HepG2 (cell line): Measurements from ENCODE around the gene SRSF6. TPM values are rescaled to one million over a fixed set of nuclear protein-coding genes. Genes with fewer than 3 reads are reported as not detected.

Experiments
- CAMTA2 ChIP-seq: sonication (generic); formaldehyde crosslinking; IDR thresholded peaks from 2 replicates; pipeline ENCODE4 v1.4.0; 2020; ENCODE audit warnings: mild to moderate bottlenecking, missing genetic modification reagents, borderline replicate concordance
- CEBPB ChIP-seq: IDR thresholded peaks from 2 replicates; pipeline ENCODE4 v1.6.1; 2011; ENCODE audit warnings: low read depth, low read length, improper control_type of control experiment, borderline replicate concordance
- EZH2 ChIP-seq: conservative IDR thresholded peaks from 2 replicates; pipeline ENCODE4 v1.6.1; 2012; ENCODE audit warnings: mild to moderate bottlenecking, low read depth, low read length, moderate library complexity
- FOXA3 ChIP-seq: IDR thresholded peaks from 2 replicates; pipeline ENCODE4 v1.6.1; 2016; ENCODE audit warnings: missing genetic modification reagents, missing compliant biosample characterization
- MAFG ChIP-seq: sonication (generic); formaldehyde crosslinking; IDR thresholded peaks from 2 replicates; pipeline ENCODE4 v1.5.1; 2020; ENCODE audit warnings: mild to moderate bottlenecking, missing genetic modification reagents
- NBN ChIP-seq: fragments of 450-650 bp; conservative IDR thresholded peaks from 2 replicates; pipeline ENCODE4 v1.6.1; 2017
- NONO ChIP-seq, 2 experiments: fragments of 450-650 bp in 1 of 2; sonication (generic) in 1 of 2; formaldehyde crosslinking in 1 of 2; IDR thresholded peaks in 1 of 2; conservative IDR thresholded peaks in 1 of 2; 2 replicates each; pipeline versions ENCODE4 v1.6.1 to v1.8.0; 2017 to 2022; ENCODE audit warnings: mild to moderate bottlenecking in 1 of 2, missing genetic modification reagents in 1 of 2, moderate library complexity in 1 of 2
- PAX8 ChIP-seq: sonication (generic); formaldehyde crosslinking; IDR thresholded peaks from 2 replicates; pipeline ENCODE4 v1.8.0; 2022; ENCODE audit warnings: mild to moderate bottlenecking, missing genetic modification reagents, borderline replicate concordance
- PRPF4 ChIP-seq: fragments of 200-400 bp; formaldehyde crosslinking; IDR thresholded peaks from 2 replicates; pipeline ENCODE4 v1.6.1; 2016; ENCODE audit warnings: low read length, low read depth; ENCODE audit not compliant: poor library complexity, severe bottlenecking
- RAD51 ChIP-seq: fragments of 450-650 bp; IDR thresholded peaks from 2 replicates; pipeline ENCODE4 v1.6.1; 2016; ENCODE audit warnings: borderline replicate concordance
- SALL2 ChIP-seq: sonication (generic); formaldehyde crosslinking; IDR thresholded peaks from 2 replicates; pipeline ENCODE4 v1.8.1; 2023; ENCODE audit warnings: mild to moderate bottlenecking, missing genetic modification reagents, inconsistent platforms
- SOX5 ChIP-seq: IDR thresholded peaks from 2 replicates; pipeline ENCODE4 v1.6.1; 2016; ENCODE audit warnings: borderline replicate concordance
- SPEN ChIP-seq: sonication (generic); formaldehyde crosslinking; IDR thresholded peaks from 2 replicates; pipeline ENCODE4 v1.5.1; 2020; ENCODE audit warnings: low read depth, mild to moderate bottlenecking, missing genetic modification reagents
- TARDBP ChIP-seq: sonication (generic); formaldehyde crosslinking; IDR thresholded peaks from 2 replicates; pipeline ENCODE4 v1.8.0; 2022; ENCODE audit warnings: mild to moderate bottlenecking, missing genetic modification reagents
- TOE1 ChIP-seq: sonication (generic); formaldehyde crosslinking; IDR thresholded peaks from 2 replicates; pipeline ENCODE4 v1.4.0; 2020; ENCODE audit warnings: mild to moderate bottlenecking, missing genetic modification reagents
- ZNF230 ChIP-seq: sonication (generic); formaldehyde crosslinking; IDR thresholded peaks from 2 replicates; pipeline ENCODE4 v1.4.0; 2020; ENCODE audit warnings: mild to moderate bottlenecking, missing genetic modification reagents
- ZNF484 ChIP-seq: sonication (generic); formaldehyde crosslinking; IDR thresholded peaks from 2 replicates; pipeline ENCODE4 v1.5.1; 2020; ENCODE audit warnings: mild to moderate bottlenecking, low read depth, missing genetic modification reagents, borderline replicate concordance
- ZNF543 ChIP-seq: sonication (generic); formaldehyde crosslinking; IDR thresholded peaks from 2 replicates; pipeline ENCODE4 v1.4.0; 2020; ENCODE audit warnings: mild to moderate bottlenecking, missing genetic modification reagents
- ZNF563 ChIP-seq: sonication (generic); formaldehyde crosslinking; IDR thresholded peaks from 2 replicates; pipeline ENCODE4 v1.8.0; 2022; ENCODE audit warnings: mild to moderate bottlenecking, moderate library complexity, missing genetic modification reagents
- polyA plus RNA-seq, 8 experiments: library from polyadenylated mRNA; depleted of rRNA in 3 of 8; stranded (reverse) in 7 of 8; unstranded in 1 of 8; fragments of >200 nt; fragmentation: Illumina TruSeq in 4 of 8; extraction: Trizol in 4 of 8; gene quantifications; 2 replicates each; pipeline versions ENCODE4 v1.2.1 to v1.2.3, GENCODE V29; 2011 to 2016; ENCODE audit warnings: low read depth in 4 of 8, missing spikeins in 1 of 8, mixed read lengths in 1 of 8; ENCODE audit not compliant: insufficient read depth in 1 of 8
- total RNA-seq, 5 experiments: library from RNA; depleted of rRNA; stranded (reverse); fragments of >200 nt; fragmentation: Illumina TruSeq; extraction: Trizol; gene quantifications; 2 replicates each; pipeline ENCODE4 v1.2.3, GENCODE V29; 2016; ENCODE audit warnings: low read depth in 1 of 5
- TF ChIP-seq, protein P1 (sequence below): sonication (generic); formaldehyde crosslinking; IDR thresholded peaks from 2 replicates; pipeline ENCODE4 v1.4.0; 2020; ENCODE audit warnings: mild to moderate bottlenecking, missing genetic modification reagents, borderline replicate concordance
- TF ChIP-seq, protein P2 (sequence below): sonication (generic); formaldehyde crosslinking; IDR thresholded peaks from 2 replicates; pipeline ENCODE4 v1.8.1; 2023; ENCODE audit warnings: mild to moderate bottlenecking, inconsistent platforms, moderate library complexity, missing genetic modification reagents, borderline replicate concordance
- TF ChIP-seq, protein P3 (sequence below): sonication (generic); formaldehyde crosslinking; IDR thresholded peaks from 2 replicates; pipeline ENCODE4 v1.5.1; 2020; ENCODE audit warnings: missing genetic modification reagents, mild to moderate bottlenecking, borderline replicate concordance
- TF ChIP-seq, protein P4 (sequence below): IDR thresholded peaks from 2 replicates; pipeline ENCODE4 v1.6.1; 2016; ENCODE audit warnings: mild to moderate bottlenecking, missing biosample characterization, missing genetic modification reagents

The SRSF6 gene
- total and polyA plus RNA-seq, 2 of the 13 experiments (the other 11 are each of a cell fraction or from before 2014, with no cell fraction given), result 156 to 194 TPM

DNA sequence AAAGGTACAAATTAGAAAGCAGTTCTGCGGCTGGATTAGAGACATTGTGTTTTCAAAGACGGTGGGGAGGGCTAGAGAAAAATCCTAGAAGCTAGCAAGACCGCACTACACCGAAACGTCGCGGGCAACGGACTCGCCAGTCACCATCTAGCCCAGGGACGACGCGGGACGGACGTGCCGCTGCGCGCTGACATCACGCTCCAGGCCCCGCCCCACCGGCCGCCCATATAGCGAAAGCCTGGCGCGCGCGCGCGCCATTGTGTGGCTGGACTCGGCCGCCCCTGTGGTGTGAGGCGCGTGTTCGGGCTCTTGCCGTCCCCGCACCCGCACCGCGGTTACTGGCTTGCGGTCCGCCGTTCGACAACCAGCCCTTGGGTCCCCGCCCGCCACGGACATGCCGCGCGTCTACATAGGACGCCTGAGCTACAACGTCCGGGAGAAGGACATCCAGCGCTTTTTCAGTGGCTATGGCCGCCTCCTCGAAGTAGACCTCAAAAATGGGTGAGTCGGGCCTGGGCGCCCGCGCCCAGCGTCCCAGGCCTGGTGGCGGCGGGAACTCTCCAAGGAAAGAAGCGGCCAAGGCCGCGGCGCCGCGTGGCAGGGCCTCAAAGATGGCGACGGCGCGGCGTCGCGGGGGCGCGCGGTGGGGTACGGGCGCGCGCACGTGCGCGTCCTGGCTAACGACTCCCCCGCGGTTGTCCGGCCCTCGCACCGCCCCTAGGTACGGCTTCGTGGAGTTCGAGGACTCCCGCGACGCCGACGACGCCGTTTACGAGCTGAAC lies at the start of gene SRSF6 (continued):
- TF ChIP-seq, protein P1, sequence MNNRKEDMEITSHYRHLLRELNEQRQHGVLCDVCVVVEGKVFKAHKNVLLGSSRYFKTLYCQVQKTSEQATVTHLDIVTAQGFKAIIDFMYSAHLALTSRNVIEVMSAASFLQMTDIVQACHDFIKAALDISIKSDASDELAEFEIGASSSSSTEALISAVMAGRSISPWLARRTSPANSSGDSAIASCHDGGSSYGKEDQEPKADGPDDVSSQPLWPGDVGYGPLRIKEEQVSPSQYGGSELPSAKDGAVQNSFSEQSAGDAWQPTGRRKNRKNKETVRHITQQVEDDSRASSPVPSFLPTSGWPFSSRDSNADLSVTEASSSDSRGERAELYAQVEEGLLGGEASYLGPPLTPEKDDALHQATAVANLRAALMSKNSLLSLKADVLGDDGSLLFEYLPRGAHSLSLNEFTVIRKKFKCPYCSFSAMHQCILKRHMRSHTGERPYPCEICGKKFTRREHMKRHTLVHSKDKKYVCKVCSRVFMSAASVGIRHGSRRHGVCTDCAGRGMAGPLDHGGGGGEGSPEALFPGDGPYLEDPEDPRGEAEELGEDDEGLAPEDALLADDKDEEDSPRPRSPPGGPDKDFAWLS (CRISPR knock-in tag), result 0 out of 2 replicates have a peak, but pooled peaks have one; percentile 18
- TF ChIP-seq SOX5 (CRISPR knock-in tag) (peak; percentile 25; the same call in 1 of the 2 replicates), CEBPB (no peak), FOXA3 (CRISPR knock-in tag) (peak; percentile 41), PRPF4 (no peak), RAD51 (no peak), EZH2 (no peak), MAFG (CRISPR knock-in tag) (peak; percentile 59; the same call in 1 of the 2 replicates), TOE1 (peak; percentile 90), SPEN (peak; percentile 97), PAX8 (CRISPR knock-in tag) (peak; percentile 88; the same call in 1 of the 2 replicates), TARDBP (CRISPR knock-in tag) (peak; percentile 91), NONO (IDR thresholded peaks at IDR 0.05) (no peak), NONO (CRISPR knock-in tag; conservative IDR thresholded peaks at IDR 0.05) (peak; percentile 98), NBN (no peak), SALL2 (CRISPR knock-in tag) (peak; percentile 98), CAMTA2 (CRISPR knock-in tag) (peak; percentile 93), ZNF230 (peak; percentile 90; the same call in 1 of the 2 replicates), ZNF563 (CRISPR knock-in tag) (peak; percentile 99), ZNF543 (CRISPR knock-in tag) (peak; percentile 98; the same call in 1 of the 2 replicates), ZNF484 (CRISPR knock-in tag) (no peak)
- TF ChIP-seq, protein P2, sequence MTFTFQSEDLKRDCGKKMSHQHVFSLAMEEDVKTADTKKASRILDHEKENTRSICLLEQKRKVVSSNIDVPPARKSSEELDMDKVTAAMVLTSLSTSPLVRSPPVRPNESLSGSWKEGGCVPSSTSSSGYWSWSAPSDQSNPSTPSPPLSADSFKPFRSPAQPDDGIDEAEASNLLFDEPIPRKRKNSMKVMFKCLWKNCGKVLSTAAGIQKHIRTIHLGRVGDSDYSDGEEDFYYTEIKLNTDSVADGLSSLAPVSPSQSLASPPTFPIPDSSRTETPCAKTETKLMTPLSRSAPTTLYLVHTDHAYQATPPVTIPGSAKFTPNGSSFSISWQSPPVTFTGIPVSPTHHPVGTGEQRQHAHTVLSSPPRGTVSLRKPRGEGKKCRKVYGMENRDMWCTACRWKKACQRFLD, result peak; percentile 100
- TF ChIP-seq, protein P3, sequence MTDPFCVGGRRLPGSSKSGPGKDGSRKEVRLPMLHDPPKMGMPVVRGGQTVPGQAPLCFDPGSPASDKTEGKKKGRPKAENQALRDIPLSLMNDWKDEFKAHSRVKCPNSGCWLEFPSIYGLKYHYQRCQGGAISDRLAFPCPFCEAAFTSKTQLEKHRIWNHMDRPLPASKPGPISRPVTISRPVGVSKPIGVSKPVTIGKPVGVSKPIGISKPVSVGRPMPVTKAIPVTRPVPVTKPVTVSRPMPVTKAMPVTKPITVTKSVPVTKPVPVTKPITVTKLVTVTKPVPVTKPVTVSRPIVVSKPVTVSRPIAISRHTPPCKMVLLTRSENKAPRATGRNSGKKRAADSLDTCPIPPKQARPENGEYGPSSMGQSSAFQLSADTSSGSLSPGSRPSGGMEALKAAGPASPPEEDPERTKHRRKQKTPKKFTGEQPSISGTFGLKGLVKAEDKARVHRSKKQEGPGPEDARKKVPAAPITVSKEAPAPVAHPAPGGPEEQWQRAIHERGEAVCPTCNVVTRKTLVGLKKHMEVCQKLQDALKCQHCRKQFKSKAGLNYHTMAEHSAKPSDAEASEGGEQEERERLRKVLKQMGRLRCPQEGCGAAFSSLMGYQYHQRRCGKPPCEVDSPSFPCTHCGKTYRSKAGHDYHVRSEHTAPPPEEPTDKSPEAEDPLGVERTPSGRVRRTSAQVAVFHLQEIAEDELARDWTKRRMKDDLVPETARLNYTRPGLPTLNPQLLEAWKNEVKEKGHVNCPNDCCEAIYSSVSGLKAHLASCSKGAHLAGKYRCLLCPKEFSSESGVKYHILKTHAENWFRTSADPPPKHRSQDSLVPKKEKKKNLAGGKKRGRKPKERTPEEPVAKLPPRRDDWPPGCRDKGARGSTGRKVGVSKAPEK, result no peak
- TF ChIP-seq, protein P4, sequence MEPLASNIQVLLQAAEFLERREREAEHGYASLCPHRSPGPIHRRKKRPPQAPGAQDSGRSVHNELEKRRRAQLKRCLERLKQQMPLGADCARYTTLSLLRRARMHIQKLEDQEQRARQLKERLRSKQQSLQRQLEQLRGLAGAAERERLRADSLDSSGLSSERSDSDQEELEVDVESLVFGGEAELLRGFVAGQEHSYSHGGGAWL, result peak; percentile 97
